ENCODE data around the gene NAP1L4. TPM values are rescaled to one million over a fixed set of nuclear protein-coding genes. Genes with fewer than 3 reads are reported as not detected.

Gene NAP1L4
- total and polyA plus RNA-seq, 5 donors: 132 to 188 (median 152) TPM

GRCh38 chr11:2919188-2919587 lies 72.9 kb downstream of the NAP1L4 start:
- 86% methylated on average over 9 of the region's 9 CpGs for WGBS
- ATAC-seq (no peak), DNase-seq (peak in 2 of 3 donors; percentile 45 to 59)
- H3K4me3 ChIP-seq (ENCODE audit: low read length): no peak overlapping the region
- H3K27ac ChIP-seq (ENCODE audit: low read length): no peak overlapping the region
- intact Hi-C loops (cut with DNase I): no loop called here
- H3K4me1 ChIP-seq (ENCODE audit: control insufficient read depth, insufficient read depth, low read length): no peaks in the 10 kb centered on the region
- H3K27me3 ChIP-seq (ENCODE audit: control insufficient read depth, insufficient read depth): no peaks in the 10 kb centered on the region
- H3K9me3 ChIP-seq (ENCODE audit: control insufficient read depth, low read length): no peaks in the 10 kb centered on the region

GRCh38 chr11:2917842-2918490 lies 74.2 kb downstream of the NAP1L4 start:
- ATAC-seq: no peak
- peak in 2 of 3 donors; percentile 51 to 54 for DNase-seq
- intact Hi-C loops (cut with DNase I): no loop called here
- H3K9me3 ChIP-seq (ENCODE audit: control insufficient read depth, low read length): no peaks in the 10 kb centered on the region
- H3K4me3 ChIP-seq (ENCODE audit: low read length): no peak overlapping the region
- H3K27me3 ChIP-seq (ENCODE audit: control insufficient read depth, insufficient read depth): no peaks in the 10 kb centered on the region
- WGBS: 82% methylated on average over 25 of the region's 25 CpGs
- H3K4me1 ChIP-seq (ENCODE audit: control insufficient read depth, insufficient read depth, low read length): no peaks in the 10 kb centered on the region
- H3K27ac ChIP-seq (ENCODE audit: low read length): no peak overlapping the region

- Histone ChIP-seq H3K9me3 (ENCODE audit: control insufficient read depth, low read length) (no peaks in the 10 kb centered on the region), H3K4me3 (ENCODE audit: low read length) (no peak overlapping the region), H3K27ac (ENCODE audit: low read length) (no peak overlapping the region), H3K4me1 (ENCODE audit: control insufficient read depth, insufficient read depth, low read length) (no peaks in the 10 kb centered on the region), H3K27me3 (ENCODE audit: control insufficient read depth, insufficient read depth) (no peaks in the 10 kb centered on the region)
- intact Hi-C loops (cut with DNase I): no loop called here
- DNase-seq: peak in 2 of 3 donors; percentile 44 to 48
- WGBS: 85% methylated on average over 16 of the region's 16 CpGs
- no peak for ATAC-seq
Observed at GRCh38 chr11:2916892-2917645, 75.1 kb downstream of the NAP1L4 start.

GRCh38 chr11:2916114-2916891 lies 75.8 kb downstream of the NAP1L4 start:
- ATAC-seq: no peak
- intact Hi-C loops (cut with DNase I): no loop called here
- H3K27ac ChIP-seq (ENCODE audit: low read length): no peak overlapping the region
- H3K4me3 ChIP-seq (ENCODE audit: low read length): no peak overlapping the region
- H3K4me1 ChIP-seq (ENCODE audit: control insufficient read depth, insufficient read depth, low read length): no peaks in the 10 kb centered on the region
- 84% methylated on average over 20 of the region's 20 CpGs for WGBS
- no peaks in the 10 kb centered on the region for H3K9me3 ChIP-seq (ENCODE audit: control insufficient read depth, low read length)
- H3K27me3 ChIP-seq (ENCODE audit: control insufficient read depth, insufficient read depth): no peaks in the 10 kb centered on the region
- peak in 2 of 3 donors; percentile 47 to 57 for DNase-seq

GRCh38 chr11:2915473-2915872 lies 76.7 kb downstream of the NAP1L4 start:
- intact Hi-C loops (cut with DNase I): no loop called here
- WGBS: 87% methylated on average over 11 of the region's 11 CpGs

GRCh38 chr11:2914455-2915195 lies 77.5 kb downstream of the NAP1L4 start:
- DNase-seq (peak; percentile 69 to 90 (median 87)), ATAC-seq (peak; percentile 27 to 37)
- no peaks in the 10 kb centered on the region for H3K27me3 ChIP-seq (ENCODE audit: control insufficient read depth, insufficient read depth)
- peak overlapping the region; percentile 24 for H3K27ac ChIP-seq (ENCODE audit: low read length)
- H3K4me1 ChIP-seq (ENCODE audit: control insufficient read depth, insufficient read depth, low read length): no peaks in the 10 kb centered on the region
- WGBS: 55% methylated on average over 18 of the region's 18 CpGs
- intact Hi-C loops (cut with DNase I): no loop called here
- H3K4me3 ChIP-seq (ENCODE audit: low read length): no peak overlapping the region
- H3K9me3 ChIP-seq (ENCODE audit: control insufficient read depth, low read length): no peaks in the 10 kb centered on the region

More at GRCh38 chr11:2915473-2915872, 76.7 kb downstream of the NAP1L4 start:
- H3K9me3 ChIP-seq (ENCODE audit: control insufficient read depth, low read length): no peaks in the 10 kb centered on the region
- H3K27me3 ChIP-seq (ENCODE audit: control insufficient read depth, insufficient read depth): no peaks in the 10 kb centered on the region
- ATAC-seq (no peak), DNase-seq (peak in 1 of 3 donors; percentile 40)
- no peak overlapping the region for H3K4me3 ChIP-seq (ENCODE audit: low read length)
- H3K27ac ChIP-seq (ENCODE audit: low read length): no peak overlapping the region
- no peaks in the 10 kb centered on the region for H3K4me1 ChIP-seq (ENCODE audit: control insufficient read depth, insufficient read depth, low read length)

GRCh38 chr11:2913776-2914175 lies 78.4 kb downstream of the NAP1L4 start:
- intact Hi-C loops (cut with DNase I): no loop called here
- Histone ChIP-seq H3K27ac (ENCODE audit: low read length) (no peak overlapping the region), H3K4me1 (ENCODE audit: control insufficient read depth, insufficient read depth, low read length) (no peaks in the 10 kb centered on the region), H3K27me3 (ENCODE audit: control insufficient read depth, insufficient read depth) (no peaks in the 10 kb centered on the region), H3K9me3 (ENCODE audit: control insufficient read depth, low read length) (no peaks in the 10 kb centered on the region), H3K4me3 (ENCODE audit: low read length) (no peak overlapping the region)
- DNase-seq (peak in 1 of 3 donors; percentile 26), ATAC-seq (no peak)
- WGBS: 62% methylated on average over 9 of the region's 9 CpGs

GRCh38 chr11:2913019-2913431 lies 79.1 kb downstream of the NAP1L4 start:
- H3K27me3 ChIP-seq (ENCODE audit: control insufficient read depth, insufficient read depth): no peaks in the 10 kb centered on the region
- no peaks in the 10 kb centered on the region for H3K4me1 ChIP-seq (ENCODE audit: control insufficient read depth, insufficient read depth, low read length)
- no peaks in the 10 kb centered on the region for H3K9me3 ChIP-seq (ENCODE audit: control insufficient read depth, low read length)
- no peak for ATAC-seq
- no peak overlapping the region for H3K4me3 ChIP-seq (ENCODE audit: low read length)
- intact Hi-C loops (cut with DNase I): no loop called here
- DNase-seq: peak in 1 of 3 donors; percentile 32
- 85% methylated on average over 13 of the region's 13 CpGs for WGBS
- H3K27ac ChIP-seq (ENCODE audit: low read length): no peak overlapping the region

- intact Hi-C loops (cut with DNase I): no loop called here
- H3K4me3 ChIP-seq (ENCODE audit: low read length): no peak overlapping the region
- no peaks in the 10 kb centered on the region for H3K4me1 ChIP-seq (ENCODE audit: control insufficient read depth, insufficient read depth, low read length)
- no peaks in the 10 kb centered on the region for H3K9me3 ChIP-seq (ENCODE audit: control insufficient read depth, low read length)
- peak in 1 of 2 donors; percentile 40 for ATAC-seq
- no peaks in the 10 kb centered on the region for H3K27me3 ChIP-seq (ENCODE audit: control insufficient read depth, insufficient read depth)
- peak in 2 of 3 donors; percentile 57 to 66 for DNase-seq
- no peak overlapping the region for H3K27ac ChIP-seq (ENCODE audit: low read length)
- 81% methylated on average over 5 of the region's 5 CpGs for WGBS
Observed at GRCh38 chr11:2912498-2912897, 79.6 kb downstream of the NAP1L4 start.

GRCh38 chr11:2911785-2912391 lies 80.2 kb downstream of the NAP1L4 start:
- no peaks in the 10 kb centered on the region for H3K4me1 ChIP-seq (ENCODE audit: control insufficient read depth, insufficient read depth, low read length)
- DNase-seq: peak in 1 of 3 donors; percentile 45
- WGBS: 73% methylated on average over 12 of the region's 12 CpGs
- no peaks in the 10 kb centered on the region for H3K27me3 ChIP-seq (ENCODE audit: control insufficient read depth, insufficient read depth)
- H3K4me3 ChIP-seq (ENCODE audit: low read length): no peak overlapping the region
- no peak for ATAC-seq
- no peak overlapping the region for H3K27ac ChIP-seq (ENCODE audit: low read length)
- intact Hi-C loops (cut with DNase I): no loop called here
- no peaks in the 10 kb centered on the region for H3K9me3 ChIP-seq (ENCODE audit: control insufficient read depth, low read length)

Data from right cardiac atrium (tissue), 5 donors.